H9 (cell line): ENCODE results near the gene XIRP2. TPM values are rescaled to one million over a fixed set of nuclear protein-coding genes. Genes with fewer than 3 reads are reported as not detected.

Source experiments
- DNase-seq: peaks from one replicate; pipeline ENCODE4 v3.0.0-alpha.2; 2017
- H2AFZ ChIP-seq: one replicate; pipeline ENCODE4 v1.6.1; 2013; ENCODE audit warnings: mild to moderate bottlenecking, low read length, control low read depth, moderate library complexity
- H2AK5ac ChIP-seq: 2 replicates; pipeline ENCODE4 v1.6.1; 2013; ENCODE audit warnings: low read length, control low read depth, mixed read lengths; ENCODE audit not compliant: insufficient read length
- H2BK120ac ChIP-seq: one replicate; pipeline ENCODE4 v1.6.1; 2013; ENCODE audit warnings: low read depth, mild to moderate bottlenecking, low read length, control low read depth, inconsistent platforms; ENCODE audit not compliant: poor library complexity, severe bottlenecking
- H2BK12ac ChIP-seq: 2 replicates; pipeline ENCODE4 v1.6.1; 2013; ENCODE audit warnings: low read length, control low read depth, mixed read lengths, low read depth; ENCODE audit not compliant: insufficient read length
- H2BK15ac ChIP-seq: 2 replicates; pipeline ENCODE4 v1.6.1; 2013; ENCODE audit warnings: low read depth, low read length, control low read depth
- H2BK20ac ChIP-seq: one replicate; pipeline ENCODE4 v1.6.1; 2013; ENCODE audit warnings: low read depth, mild to moderate bottlenecking, low read length, control low read depth, inconsistent platforms; ENCODE audit not compliant: poor library complexity, severe bottlenecking
- H2BK5ac ChIP-seq: 2 replicates; pipeline ENCODE4 v1.6.1; 2013; ENCODE audit warnings: low read length, control low read depth, mixed read lengths; ENCODE audit not compliant: insufficient read length
- H3K14ac ChIP-seq: 2 replicates; pipeline ENCODE4 v1.6.1; 2013; ENCODE audit warnings: low read length, control low read depth; ENCODE audit not compliant: insufficient read depth
- H3K18ac ChIP-seq: 2 replicates; pipeline ENCODE4 v1.6.1; 2013; ENCODE audit warnings: low read depth, mild to moderate bottlenecking, mixed read lengths, low read length, control low read depth; ENCODE audit not compliant: insufficient read length
- H3K23ac ChIP-seq: 2 replicates; pipeline ENCODE4 v1.6.1; 2013; ENCODE audit warnings: low read length, control low read depth, mixed read lengths, low read depth; ENCODE audit not compliant: insufficient read length
- H3K23me2 ChIP-seq: 2 replicates; pipeline ENCODE4 v1.6.1; 2013; ENCODE audit warnings: low read depth, mild to moderate bottlenecking, mixed read lengths, low read length, control low read depth; ENCODE audit not compliant: insufficient read length, poor library complexity, severe bottlenecking
- H3K27ac ChIP-seq: 2 replicates; pipeline ENCODE4 v1.5.1; 2013; ENCODE audit warnings: low read length, control low read depth, mixed read lengths, low read depth; ENCODE audit not compliant: insufficient read length
- H3K27me3 ChIP-seq: 2 replicates; pipeline ENCODE4 v1.6.1; 2013; ENCODE audit warnings: low read length, control low read depth, inconsistent platforms; ENCODE audit not compliant: insufficient read depth
- H3K4ac ChIP-seq: 2 replicates; pipeline ENCODE4 v1.6.1; 2013; ENCODE audit warnings: low read depth, mild to moderate bottlenecking, control low read depth, inconsistent platforms, low read length, moderate library complexity
- H3K4me1 ChIP-seq: 2 replicates; pipeline ENCODE4 v1.6.1; 2013; ENCODE audit warnings: low read length, control low read depth, inconsistent platforms; ENCODE audit not compliant: insufficient read depth
- H3K4me2 ChIP-seq: 2 replicates; pipeline ENCODE4 v1.6.1; 2013; ENCODE audit warnings: low read length, control low read depth, mixed read lengths; ENCODE audit not compliant: insufficient read length, insufficient read depth
- H3K56ac ChIP-seq: 2 replicates; pipeline ENCODE4 v1.6.1; 2013; ENCODE audit warnings: low read depth, mild to moderate bottlenecking, mixed read lengths, low read length, control low read depth; ENCODE audit not compliant: insufficient read length
- H3K79me1 ChIP-seq: 2 replicates; pipeline ENCODE4 v1.6.1; 2013; ENCODE audit warnings: low read depth, mild to moderate bottlenecking, moderate library complexity, low read length, control low read depth, inconsistent platforms; ENCODE audit not compliant: insufficient read depth, poor library complexity, severe bottlenecking
- H3K79me2 ChIP-seq: 2 replicates; pipeline ENCODE4 v1.6.1; 2013; ENCODE audit warnings: low read length, control low read depth, inconsistent platforms; ENCODE audit not compliant: insufficient read depth
- H3K9ac ChIP-seq: 2 replicates; pipeline ENCODE4 v1.6.1; 2013; ENCODE audit warnings: low read length, control low read depth, mixed read lengths; ENCODE audit not compliant: insufficient read length; ENCODE audit errors: extremely low read depth
- H3K9me3 ChIP-seq: one replicate; pipeline ENCODE4 v1.6.1; 2013; ENCODE audit warnings: low read depth, low read length, inconsistent platforms; ENCODE audit not compliant: control insufficient read depth
- H3T11ph ChIP-seq: one replicate; pipeline ENCODE4 v1.6.1; 2013; ENCODE audit warnings: mild to moderate bottlenecking, low read length, control low read depth, inconsistent platforms
- H4K20me1 ChIP-seq: one replicate; pipeline ENCODE4 v1.6.1; 2013; ENCODE audit not compliant: control insufficient read depth, insufficient read length, insufficient read depth
- H4K5ac ChIP-seq: 2 replicates; pipeline ENCODE4 v1.6.1; 2013; ENCODE audit warnings: low read depth, mild to moderate bottlenecking, mixed read lengths, low read length, control low read depth; ENCODE audit not compliant: insufficient read length
- H4K8ac ChIP-seq: replicated peaks from 2 replicates; pipeline ENCODE4 v1.6.1; 2013; ENCODE audit warnings: low read length, control low read depth, mixed read lengths, low read depth; ENCODE audit not compliant: insufficient read length
- H4K91ac ChIP-seq: 2 replicates; pipeline ENCODE4 v1.6.1; 2013; ENCODE audit warnings: low read depth, mild to moderate bottlenecking, moderate library complexity, mixed read lengths, low read length, control low read depth; ENCODE audit not compliant: insufficient read length
- H3K27ac Mint-ChIP-seq, 3 experiments: 2 replicates in 2 of 3; 3 replicates in 1 of 3; pipeline ENCODE4 v1.8.0; 2020 to 2021; ENCODE audit warnings: mixed read lengths in 3 of 3, mild to moderate bottlenecking in 1 of 3, moderate library complexity in 1 of 3
- H3K27me3 Mint-ChIP-seq: 2 replicates; pipeline ENCODE4 v1.8.0; 2021; ENCODE audit warnings: low read depth, mild to moderate bottlenecking, moderate library complexity, mixed read lengths
- H3K36me3 Mint-ChIP-seq, 3 experiments: 2 replicates in 2 of 3; 3 replicates in 1 of 3; pipeline ENCODE4 v1.8.0; 2020 to 2021; ENCODE audit warnings: low read depth in 3 of 3, mixed read lengths in 3 of 3; ENCODE audit not compliant: insufficient read depth in 1 of 3
- H3K4me1 Mint-ChIP-seq, 2 experiments: 2 replicates each; pipeline ENCODE4 v1.8.0; 2020; ENCODE audit warnings: mixed read lengths in 2 of 2
- H3K4me3 Mint-ChIP-seq, 2 experiments: 2 replicates in 1 of 2; 3 replicates in 1 of 2; pipeline ENCODE4 v1.8.0; 2020 to 2021; ENCODE audit warnings: mild to moderate bottlenecking in 2 of 2, mixed read lengths in 2 of 2, moderate library complexity in 1 of 2
- H3K9me3 Mint-ChIP-seq, 2 experiments: 2 replicates in 1 of 2; 3 replicates in 1 of 2; pipeline ENCODE4 v1.8.0; 2020; ENCODE audit warnings: mild to moderate bottlenecking in 2 of 2, mixed read lengths in 2 of 2, moderate library complexity in 1 of 2
- CTCF ChIP-seq: fragments of 200-600 bp; sonication (generic); conservative IDR thresholded peaks from 3 replicates; pipeline ENCODE4 v1.8.0; 2021; ENCODE audit warnings: antibody characterized with exemption, mild to moderate bottlenecking
- total RNA-seq: library from RNA; stranded (reverse); gene quantifications from 2 replicates; pipeline ENCODE4 v1.2.1, GENCODE V29; 2021

The XIRP2 gene
- total RNA-seq, 1 experiment from 2014 or later = 0.07 TPM

GRCh38 chr2:167048829-167049228 is 160.5 kb downstream of the XIRP2 start:
- Histone ChIP-seq H4K8ac (no peak overlapping the region), H2BK120ac (no peak overlapping the region), H2AFZ (no peak overlapping the region), H4K5ac (no peak overlapping the region), H3T11ph (no peak overlapping the region), H3K9ac (no peak overlapping the region), H3K4ac (no peak overlapping the region), H3K18ac (no peak overlapping the region), H3K27me3 (no peaks in the 10 kb centered on the region), H2BK20ac (no peak overlapping the region), H3K27ac (no peak overlapping the region), H2BK12ac (no peak overlapping the region), H3K9me3 (no peaks in the 10 kb centered on the region), H2BK5ac (no peak overlapping the region), H3K23me2 (no peaks in the 10 kb centered on the region), H3K79me2 (no peaks in the 10 kb centered on the region), H2BK15ac (no peak overlapping the region), H3K23ac (no peak overlapping the region), H2AK5ac (no peak overlapping the region), H3K56ac (no peak overlapping the region), H3K14ac (no peak overlapping the region), H4K20me1 (no peaks in the 10 kb centered on the region), H3K4me1 (no peaks in the 10 kb centered on the region), H3K79me1 (no peaks in the 10 kb centered on the region), H4K91ac (no peak overlapping the region), H3K4me2 (no peak overlapping the region)
- Mint-ChIP-seq H3K9me3 (no peaks in the 10 kb centered on the region), H3K36me3 (no peaks in the 10 kb centered on the region), H3K27ac (peak overlapping the region in 1 of 3 experiments; percentile 66; a peak in 1 of 7 replicates), H3K4me1 (peaks cover 2 to 5% of the 10 kb centered on the region in 2 experiments), H3K4me3 (no peak overlapping the region), H3K27me3 (no peaks in the 10 kb centered on the region)
- DNase-seq = no peak
- TF ChIP-seq CTCF = no peak
